Measurements from ENCODE around the gene ELANE. TPM values are rescaled to one million over a fixed set of nuclear protein-coding genes. Genes with fewer than 3 reads are reported as not detected.

The ELANE gene
- total RNA-seq, 2 donors from 2014 or later: 0.67 to 0.83 TPM

DNA sequence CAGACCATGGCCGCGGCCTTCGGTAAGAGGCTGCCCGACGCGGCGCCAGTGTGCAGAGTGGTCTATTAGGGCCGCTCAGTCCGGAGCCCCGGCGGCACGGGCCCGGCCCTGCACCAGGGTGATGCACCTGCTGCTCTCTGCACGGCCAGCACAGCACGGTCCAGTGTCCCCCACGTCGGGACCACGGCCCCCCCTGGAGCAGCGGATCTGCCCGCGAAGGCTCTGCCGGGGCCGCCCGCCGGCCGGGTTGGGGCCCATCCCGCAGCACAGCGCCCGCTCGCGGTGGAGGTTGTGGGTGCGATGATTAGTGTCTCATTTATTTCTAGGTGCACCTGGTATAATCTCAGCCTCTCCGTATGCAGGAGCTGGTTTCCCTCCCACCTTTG lies 46.9 kb upstream of the ELANE start:
- Histone ChIP-seq H3K27ac (no peak overlapping the region), H3K36me3 (peaks cover 89% of the 10 kb centered on the region), H3K4me3 (no peak overlapping the region), H3K9me3 (no peaks in the 10 kb centered on the region), H3K27me3 (no peaks in the 10 kb centered on the region), H3K4me1 (peaks cover 3 to 32% of the 10 kb centered on the region in 2 donors)
- no peak for DNase-seq (ENCODE audit: low spot score)
- TF ChIP-seq CTCF (IDR thresholded peaks at IDR 0.05): no peak

DNA sequence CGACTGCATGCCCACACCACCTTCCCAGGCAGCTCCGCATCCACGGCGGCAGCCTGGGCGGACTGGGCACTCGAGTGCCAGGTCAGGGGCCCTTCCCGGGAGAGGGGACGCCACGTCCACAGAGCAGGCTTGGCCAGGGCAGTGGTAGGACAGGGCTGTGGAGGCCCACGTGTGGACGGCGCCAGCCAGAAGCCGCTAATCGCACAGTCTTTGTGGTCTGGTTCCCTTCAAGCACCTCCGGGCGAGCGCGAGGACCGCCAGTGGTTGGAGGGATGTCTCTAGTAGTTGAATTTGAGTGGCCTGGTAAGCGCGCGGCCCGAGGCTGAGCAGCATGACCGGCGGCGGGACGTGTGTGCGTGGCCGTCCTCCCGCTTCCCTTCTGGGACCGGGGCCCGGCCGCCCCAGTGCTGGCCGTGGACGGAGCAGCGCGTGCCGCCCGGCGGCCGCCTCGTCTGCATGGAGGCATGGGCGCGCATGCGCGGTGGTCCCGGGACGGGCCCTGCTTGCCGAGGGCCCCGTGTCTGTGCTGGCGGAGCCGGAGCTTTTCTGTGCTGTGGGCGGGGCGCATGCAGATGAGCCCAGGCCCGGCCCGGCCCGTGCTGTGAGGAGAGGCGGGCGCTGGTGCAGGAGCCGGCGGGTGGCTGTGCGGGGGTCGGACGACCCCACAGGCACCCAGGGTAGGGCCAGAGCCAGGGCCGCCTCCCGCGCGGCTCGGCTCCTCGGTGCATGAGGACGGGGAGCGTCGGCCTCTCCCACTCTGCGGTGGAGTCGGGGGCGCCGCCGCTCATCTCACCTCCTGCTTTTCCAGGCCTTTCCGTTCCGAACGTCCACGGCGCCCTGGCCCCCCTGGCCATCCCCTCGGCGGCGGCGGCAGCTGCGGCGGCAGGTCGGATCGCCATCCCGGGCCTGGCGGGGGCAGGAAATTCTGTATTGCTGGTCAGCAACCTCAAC lies 46.2 kb upstream of the ELANE start:
- no peak for DNase-seq (ENCODE audit: low spot score)

DNA sequence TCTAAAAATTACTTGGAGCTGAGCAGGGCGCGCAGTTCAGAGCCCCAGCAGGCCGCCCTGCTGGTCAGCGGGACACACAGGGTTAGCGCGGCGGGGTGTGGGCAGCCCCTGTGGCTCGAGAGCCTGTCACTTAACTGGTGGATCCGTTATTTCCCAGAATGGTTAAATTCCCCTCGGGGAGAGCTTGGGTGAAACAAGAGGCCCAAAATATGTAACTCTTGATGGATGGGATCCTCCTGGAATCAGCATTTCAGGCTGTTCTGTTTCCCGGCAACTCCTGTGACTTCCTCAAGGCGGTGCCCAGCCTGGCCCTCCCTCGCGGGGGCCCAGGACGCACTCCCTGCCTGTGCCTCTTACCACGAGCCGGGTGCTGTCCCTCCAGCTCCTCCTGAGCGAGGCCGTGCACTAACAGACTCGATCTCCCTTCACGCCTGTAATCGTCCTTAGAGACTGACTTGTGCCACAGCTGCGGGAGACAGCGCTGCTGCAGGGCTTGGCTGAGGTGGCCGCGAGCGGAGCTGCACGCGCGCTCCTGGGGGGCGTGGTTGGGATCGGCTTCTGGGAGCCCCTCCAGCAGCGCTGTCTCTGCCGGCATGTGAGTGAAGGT lies 45.2 kb upstream of the ELANE start:
- peaks cover 90% of the 10 kb centered on the region for H3K36me3 ChIP-seq
- no peak for TF ChIP-seq CTCF (IDR thresholded peaks at IDR 0.05)
- DNase-seq (ENCODE audit: low spot score): no peak
- H3K4me1 ChIP-seq: peaks cover under 1 to 15% of the 10 kb centered on the region in 2 donors
- no peaks in the 10 kb centered on the region for H3K9me3 ChIP-seq
- H3K27me3 ChIP-seq: no peaks in the 10 kb centered on the region
- H3K27ac ChIP-seq: no peak overlapping the region
- no peak overlapping the region for H3K4me3 ChIP-seq

More for the DNA sequence above, 46.2 kb upstream of the ELANE start:
- no peak overlapping the region for H3K27ac ChIP-seq
- peaks cover 3 to 25% of the 10 kb centered on the region in 2 donors for H3K4me1 ChIP-seq
- H3K27me3 ChIP-seq: no peaks in the 10 kb centered on the region
- no peaks in the 10 kb centered on the region for H3K9me3 ChIP-seq
- peaks cover 89% of the 10 kb centered on the region for H3K36me3 ChIP-seq
- TF ChIP-seq CTCF (IDR thresholded peaks at IDR 0.05): no peak
- H3K4me3 ChIP-seq: no peak overlapping the region

GRCh38 chr19:807627-808422 lies 44.3 kb upstream of the ELANE start:
- H3K4me1 ChIP-seq: peaks cover 0 to 6% of the 10 kb centered on the region in 2 donors
- H3K36me3 ChIP-seq: peaks cover 93% of the 10 kb centered on the region
- no peak for DNase-seq (ENCODE audit: low spot score)
- no peak overlapping the region for H3K4me3 ChIP-seq
- no peaks in the 10 kb centered on the region for H3K9me3 ChIP-seq
- no peaks in the 10 kb centered on the region for H3K27me3 ChIP-seq
- H3K27ac ChIP-seq: no peak overlapping the region
- TF ChIP-seq CTCF (IDR thresholded peaks at IDR 0.05): no peak

DNA sequence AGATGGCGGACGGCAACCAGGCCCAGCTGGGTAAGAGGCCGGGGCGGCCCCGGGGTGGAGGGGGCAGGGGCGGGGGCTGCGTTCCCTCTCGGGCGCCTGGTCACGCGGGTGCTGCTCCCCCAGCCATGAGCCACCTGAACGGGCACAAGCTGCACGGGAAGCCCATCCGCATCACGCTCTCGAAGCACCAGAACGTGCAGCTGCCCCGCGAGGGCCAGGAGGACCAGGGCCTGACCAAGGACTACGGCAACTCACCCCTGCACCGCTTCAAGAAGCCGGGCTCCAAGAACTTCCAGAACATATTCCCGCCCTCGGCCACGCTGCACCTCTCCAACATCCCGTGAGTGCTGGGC lies 43.7 kb upstream of the ELANE start:
- Histone ChIP-seq H3K4me1 (no peaks in the 10 kb centered on the region), H3K27me3 (no peaks in the 10 kb centered on the region), H3K36me3 (peaks cover 92% of the 10 kb centered on the region), H3K4me3 (no peak overlapping the region), H3K9me3 (no peaks in the 10 kb centered on the region), H3K27ac (no peak overlapping the region)
- DNase-seq (ENCODE audit: low spot score): no peak
- no peak for TF ChIP-seq CTCF (IDR thresholded peaks at IDR 0.05)
